COLO668 (cell line): ENCODE measurements around the gene PCBD1.

ENCODE experiments used
- DNase-seq: peaks from one replicate; lab custom pipeline; 2025; ENCODE audit not compliant: unreplicated experiment; lab: John Stamatoyannopoulos, UW

Gene PCBD1

DNA sequence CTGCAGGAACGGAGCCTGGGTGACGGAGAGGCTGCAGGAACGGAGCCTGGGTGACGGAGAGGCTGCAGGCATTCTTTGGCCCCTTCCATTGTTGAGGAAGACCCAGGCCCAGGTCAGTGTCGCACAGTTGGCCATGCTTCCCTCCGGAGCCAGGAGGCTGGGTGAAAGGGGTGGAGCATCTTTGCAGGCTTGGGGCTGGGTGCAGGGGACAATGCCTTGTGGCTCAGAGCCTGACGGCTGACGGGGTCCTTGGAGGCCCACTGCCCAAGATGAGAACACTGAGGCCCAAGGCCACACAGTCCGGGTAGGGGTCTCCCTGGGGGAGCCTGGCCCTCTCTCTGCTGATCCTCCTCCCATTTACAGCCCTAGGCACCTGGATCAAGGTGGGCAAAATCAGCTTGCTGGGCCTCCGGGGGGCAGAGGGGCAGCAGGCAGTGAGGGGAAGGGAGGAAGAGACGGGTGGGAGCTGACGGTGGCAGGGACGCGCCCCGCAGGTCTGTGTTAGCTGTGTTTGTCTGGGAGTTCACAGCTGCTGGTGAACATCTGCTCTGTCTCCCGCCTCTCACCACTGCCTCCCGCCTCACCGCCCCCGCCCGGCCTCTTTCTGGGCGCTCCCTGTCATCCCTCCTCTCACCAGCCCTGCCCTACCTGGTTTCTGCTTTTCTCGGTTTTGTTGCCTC lies 30.6 kb upstream of the PCBD1 start:
- peak; percentile 69 for DNase-seq

- no peak for DNase-seq
Observed at GRCh38 chr10:70917635-70918034, 29.3 kb upstream of the PCBD1 start.

- DNase-seq: no peak
Observed at GRCh38 chr10:70917226-70917625, 28.9 kb upstream of the PCBD1 start.

GRCh38 chr10:70916241-70916640 lies 27.9 kb upstream of the PCBD1 start:
- DNase-seq: no peak

DNA sequence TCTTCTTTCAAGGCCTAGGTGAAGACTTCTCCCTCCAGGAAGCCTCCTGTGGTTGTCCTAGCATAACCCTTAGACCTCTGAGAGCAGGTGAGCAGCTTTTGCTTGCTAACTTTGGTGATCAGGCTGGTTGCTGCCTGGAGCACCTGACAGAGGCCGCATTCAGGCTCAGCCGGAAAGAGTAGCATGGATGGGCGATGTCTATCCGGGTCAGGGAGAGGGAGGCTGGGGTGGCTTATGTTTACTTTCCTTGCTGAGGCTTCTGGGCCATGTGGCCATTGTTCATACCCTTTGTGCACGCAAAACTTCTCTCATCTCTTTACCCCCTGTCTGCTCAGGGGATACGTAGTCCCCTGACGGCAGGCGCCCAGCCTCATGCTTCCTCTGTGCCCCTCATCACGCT lies 27.4 kb upstream of the PCBD1 start:
- DNase-seq: no peak

DNA sequence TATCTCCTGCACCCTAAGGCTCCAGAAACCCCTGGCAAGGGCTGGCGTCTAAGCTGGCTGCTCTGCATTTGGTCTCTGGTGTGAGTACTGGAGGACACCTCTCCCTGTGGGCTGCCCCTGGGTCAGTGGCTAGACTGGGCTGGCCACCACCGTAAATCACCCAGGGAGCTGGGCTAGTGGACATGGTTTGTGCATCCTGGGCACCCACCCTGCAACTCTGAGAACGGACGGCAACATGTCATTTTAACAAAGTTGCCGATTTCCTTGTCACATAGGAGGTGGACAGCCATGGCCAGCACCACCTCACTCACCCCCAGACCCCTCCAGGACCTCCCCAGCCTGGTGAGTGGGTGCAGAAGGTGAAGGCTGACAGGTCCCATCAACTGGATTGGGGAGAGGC lies 26.8 kb upstream of the PCBD1 start:
- no peak for DNase-seq

GRCh38 chr10:70914316-70914864 lies 26.0 kb upstream of the PCBD1 start:
- DNase-seq: no peak

DNA sequence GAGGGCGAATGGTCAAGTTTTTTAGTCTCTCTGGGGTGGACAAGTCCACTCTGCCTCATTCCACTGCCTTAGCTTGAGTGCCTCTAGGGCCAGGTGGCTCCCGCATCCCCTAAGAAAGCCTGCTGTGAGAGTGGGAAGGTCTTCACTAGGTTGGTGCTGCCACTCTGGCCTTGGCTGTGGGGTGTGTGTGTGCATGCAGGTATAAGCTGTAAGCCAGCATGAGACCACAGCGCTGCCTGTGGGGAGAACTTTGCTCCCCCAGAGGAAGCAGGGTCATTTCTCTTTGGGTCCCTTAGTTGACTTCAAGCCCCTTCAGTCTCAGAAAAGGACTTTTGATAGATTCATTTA lies 25.5 kb upstream of the PCBD1 start:
- no peak for DNase-seq

DNA sequence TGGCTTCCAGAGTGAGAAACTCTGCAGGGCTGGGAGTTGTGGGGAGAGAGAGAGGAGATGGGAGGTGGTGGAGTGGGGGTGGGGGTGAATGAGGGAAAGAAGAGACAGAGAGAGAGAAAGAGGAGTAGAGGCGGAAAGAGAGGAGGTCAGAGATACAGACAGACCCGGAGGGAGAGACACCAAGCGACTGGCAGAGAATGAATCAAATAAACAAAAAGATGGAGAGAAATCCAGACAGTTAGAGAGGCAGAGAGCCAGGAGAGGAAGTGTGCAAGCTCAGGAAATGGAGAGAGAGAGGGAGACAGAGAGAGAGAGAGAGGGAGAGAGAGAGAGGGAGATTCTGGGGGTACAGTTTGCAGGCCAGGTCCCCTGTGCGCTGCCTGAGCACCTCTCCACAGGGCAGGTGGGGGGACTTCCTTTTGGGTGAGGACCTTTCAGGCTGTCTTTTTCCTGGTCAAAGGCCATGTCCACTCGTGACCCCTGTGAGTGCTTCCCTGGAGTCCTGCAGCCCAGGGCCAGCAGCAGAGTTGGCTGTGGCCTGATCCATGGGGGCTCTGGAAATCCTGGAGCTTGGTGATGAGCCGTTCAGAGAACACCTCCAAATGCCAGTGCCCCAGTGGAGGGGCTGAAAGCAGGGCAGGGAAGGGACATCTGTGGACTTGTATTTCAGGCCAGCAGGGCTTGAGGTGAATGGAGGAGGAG lies 25.0 kb upstream of the PCBD1 start:
- DNase-seq: no peak

- DNase-seq: no peak
Observed at GRCh38 chr10:70912556-70912955, 24.2 kb upstream of the PCBD1 start.

- DNase-seq: no peak
Observed at GRCh38 chr10:70911386-70911785, 23.0 kb upstream of the PCBD1 start.

- DNase-seq: no peak
Observed at GRCh38 chr10:70910486-70911341, 22.3 kb upstream of the PCBD1 start.

DNA sequence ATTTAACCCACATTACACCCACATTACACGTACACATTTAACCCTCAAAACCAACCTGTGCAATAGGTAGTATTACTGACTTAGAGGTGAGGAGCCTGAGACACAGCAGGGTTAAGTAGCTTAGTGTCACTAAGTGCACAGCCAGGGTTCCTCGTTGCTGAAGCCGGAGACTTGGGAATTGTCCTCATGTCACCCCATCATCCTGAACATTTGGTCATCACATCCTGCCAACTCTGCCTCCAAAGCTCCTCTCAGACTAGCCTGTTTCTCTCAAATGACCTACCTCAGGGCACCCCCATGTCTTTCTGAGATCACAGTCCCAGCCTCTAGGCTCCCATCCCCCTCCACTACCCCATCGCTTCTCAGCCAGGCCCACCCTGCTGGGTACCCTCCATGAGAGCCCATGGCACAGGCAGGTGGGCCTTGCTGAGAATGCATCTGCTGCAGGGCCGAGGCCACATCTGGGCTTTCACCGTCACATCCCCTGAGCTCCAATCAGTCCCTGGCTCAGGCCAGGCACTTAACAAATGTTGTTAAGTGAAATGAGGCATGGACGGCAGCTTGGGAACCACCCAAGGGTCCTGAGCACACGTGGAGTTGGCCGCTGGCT lies 21.1 kb upstream of the PCBD1 start:
- no peak for DNase-seq

- DNase-seq: no peak
Observed at GRCh38 chr10:70908406-70909296, 20.3 kb upstream of the PCBD1 start.

DNA sequence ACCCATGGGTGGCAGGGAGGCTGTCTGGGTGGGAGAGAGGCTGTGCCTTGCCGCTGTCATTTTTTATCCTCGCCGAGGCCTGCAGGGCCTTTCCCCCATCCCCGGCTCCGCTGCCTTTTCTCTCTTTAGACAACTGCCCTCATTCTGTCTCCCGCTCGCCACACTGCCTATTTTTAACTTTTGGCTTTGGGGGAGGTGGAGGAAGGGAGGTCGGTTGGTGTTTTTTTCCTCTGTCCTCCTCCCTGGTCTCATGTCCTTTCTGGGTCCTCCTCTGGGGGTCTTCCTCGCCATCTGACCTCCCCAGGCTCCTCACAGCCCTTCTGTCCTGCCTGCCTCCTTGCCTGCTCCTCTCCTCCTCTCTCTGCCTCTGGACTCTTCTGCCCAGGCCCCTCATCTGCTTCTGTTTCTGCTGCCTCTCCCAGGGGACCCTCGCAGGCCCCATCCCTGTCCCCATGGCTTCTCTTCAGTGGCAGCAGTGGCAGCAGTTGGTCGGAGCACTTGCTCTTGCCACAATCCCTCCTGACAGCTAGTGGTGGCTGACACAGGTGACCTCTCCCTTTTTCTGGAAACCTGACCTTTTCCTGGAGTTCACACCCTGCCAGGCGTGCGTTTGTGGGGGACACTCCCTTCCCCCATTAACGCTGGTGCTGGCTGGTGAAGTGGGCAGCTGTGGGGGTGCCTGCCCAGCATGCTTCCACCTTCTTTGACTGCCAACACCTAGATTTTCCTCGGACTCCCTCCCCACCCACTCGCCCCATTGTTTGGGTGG lies 19.5 kb upstream of the PCBD1 start:
- no peak for DNase-seq

DNA sequence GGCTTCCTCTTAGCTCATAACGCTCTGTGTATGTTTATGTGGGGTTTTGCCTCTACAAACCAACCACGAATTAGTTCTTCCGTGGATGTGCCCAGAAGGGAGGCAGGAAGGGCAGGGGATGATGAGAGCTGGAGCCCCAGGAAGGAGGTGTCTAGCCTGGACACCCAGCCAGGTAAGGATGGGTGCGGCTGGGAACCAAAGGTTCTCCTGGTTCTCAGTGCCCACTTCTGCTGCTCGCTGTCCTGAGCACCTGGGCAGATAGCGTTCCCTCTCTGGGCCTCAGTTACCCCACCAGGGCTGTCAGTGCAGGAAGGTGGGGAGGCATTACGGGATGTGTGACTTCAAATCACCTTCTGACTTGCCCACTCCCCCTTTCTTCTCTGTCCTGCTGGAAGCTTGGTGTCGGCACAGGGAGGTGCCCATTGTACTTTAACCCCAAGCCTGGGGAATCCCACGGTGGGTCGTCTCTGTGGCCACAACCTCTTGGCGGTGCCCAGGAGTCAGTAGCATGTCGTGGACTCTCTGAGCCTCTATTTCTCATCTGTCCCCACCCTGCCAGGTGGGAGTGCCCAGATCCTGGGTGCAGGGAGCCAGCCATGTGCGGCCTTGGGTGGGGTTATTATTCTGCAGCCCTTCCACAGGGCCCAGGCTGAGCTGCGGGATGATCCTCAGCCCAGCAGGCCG lies 18.7 kb upstream of the PCBD1 start:
- no peak for DNase-seq

- no peak for DNase-seq
Observed at GRCh38 chr10:70906031-70906783, 17.8 kb upstream of the PCBD1 start.
